Measurements from ENCODE around the gene HNRNPUL2. TPM values are rescaled to one million over a fixed set of nuclear protein-coding genes. Genes with fewer than 3 reads are reported as not detected.

HNRNPUL2 gene
- total and polyA plus RNA-seq, 2 of the 8 experiments (the other 6 are each of a cell fraction or from before 2014, with no cell fraction given) = 14.9 to 46.4 TPM

DNA sequence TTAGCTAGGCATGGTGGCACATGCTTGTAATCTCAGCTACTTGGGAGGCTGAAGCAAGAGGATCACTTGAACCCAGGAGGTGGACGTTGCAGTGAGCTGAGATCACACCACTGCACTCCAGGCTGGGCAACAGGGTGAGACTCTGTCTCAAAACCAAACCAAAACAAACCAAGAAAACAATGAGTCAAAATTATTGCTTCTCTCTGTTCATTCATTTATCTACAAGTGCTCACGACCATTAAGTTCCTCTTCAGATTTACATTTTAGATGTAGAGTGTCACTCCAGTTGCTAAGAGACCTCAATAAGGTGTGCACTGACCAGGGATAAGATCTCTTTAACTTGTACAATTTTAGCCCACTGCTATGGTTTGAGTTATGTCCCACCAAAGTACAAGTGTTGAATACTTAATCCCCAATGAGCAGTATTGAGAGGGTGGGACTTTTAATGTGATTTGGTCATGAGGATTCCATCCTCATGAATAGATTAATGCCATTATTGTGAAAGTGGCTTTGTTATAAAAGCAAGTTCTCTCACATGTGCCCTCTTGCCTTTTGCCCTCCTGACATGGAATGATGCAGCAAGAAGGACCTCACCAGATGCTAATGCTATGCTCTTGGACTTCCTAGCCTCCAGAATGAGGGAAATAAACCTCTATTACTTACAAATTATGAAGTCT is 7.8 kb downstream of the HNRNPUL2 start:
- peaks cover 0 to 40% of the 10 kb centered on the region in 2 experiments; a peak in 2 of 4 replicates for H3K79me2 ChIP-seq (ENCODE audit: control insufficient read depth in 1 of 2, insufficient read depth in 2 of 2, low read length in 2 of 2)
- POLR2A ChIA-PET (ENCODE audit: partially characterized antibody) = interaction anchor here (0.6 to 61.4 kb wide), 8 partner anchors 8 to 175 kb away, joined by 3 to 2041 read pairs (median 6); partner anchors contain the start of genes BSCL2, C11orf98, CSKMT and GANAB
- H3K27ac ChIP-seq (ENCODE audit: low read depth, low read length) = no peak overlapping the region
- no peak overlapping the region for H3K4me3 ChIP-seq (ENCODE audit: extremely low read depth in 1 of 4, insufficient read depth in 2 of 4, low read depth in 3 of 4, low read length in 4 of 4)
- H3K4me2 ChIP-seq (ENCODE audit: insufficient read depth in 1 of 2, low read depth in 2 of 2, low read length in 2 of 2) = no peak overlapping the region
- H4K5ac ChIP-seq (ENCODE audit: insufficient read length, low read depth, low read length) = no peak overlapping the region
- peaks cover 0 to 9% (median 1%) of the 10 kb centered on the region in 4 experiments; a peak in 3 of 7 replicates for H3K4me1 ChIP-seq (replicated peaks in 1 of 4; ENCODE audit: control insufficient read depth in 3 of 4, insufficient read depth in 4 of 4, low read length in 3 of 4)
- H2AK5ac ChIP-seq (ENCODE audit: low read depth, low read length) = no peak overlapping the region
- H2BK120ac ChIP-seq (replicated peaks; ENCODE audit: low read depth, low read length) = no peak overlapping the region
- no peak overlapping the region for H3K56ac ChIP-seq (replicated peaks; ENCODE audit: insufficient read length, low read depth, low read length)
- FAIRE-seq (no peak), DNase-seq (ENCODE audit: low read depth in 1 of 2, low spot score in 2 of 2) (no peak)
- H3K23me2 ChIP-seq (ENCODE audit: low read depth, low read length) = no peaks in the 10 kb centered on the region
- H2BK20ac ChIP-seq (ENCODE audit: low read length) = no peak overlapping the region
- WGBS, 2 experiments (ENCODE audit: extremely low coverage in 1 of 2, insufficient coverage in 1 of 2, insufficient read length in 1 of 2, insufficient replicate concordance in 2 of 2, low coverage in 1 of 2, low lambda C conversion rate in 2 of 2, missing lambda C conversion rate in 1 of 2) = 89% methylated on average over 2 of the region's 2 CpGs; no CpG with 5 or more reads in 1 of the 2 experiments
- H3K4ac ChIP-seq (replicated peaks; ENCODE audit: insufficient read length, low read depth, low read length) = no peak overlapping the region
- H2AFZ ChIP-seq (ENCODE audit: low read length) = no peak overlapping the region
- H2BK15ac ChIP-seq (ENCODE audit: low read length) = no peak overlapping the region
- H3K9ac ChIP-seq (replicated peaks in 1 of 4; ENCODE audit: extremely low read depth in 1 of 4, low read depth in 3 of 4, low read length in 3 of 4) = no peak overlapping the region
- H3K27me3 ChIP-seq (replicated peaks in 1 of 4; ENCODE audit: control insufficient read depth in 3 of 4, extremely low read depth in 1 of 4, insufficient read depth in 3 of 4, low read length in 3 of 4) = no peaks in the 10 kb centered on the region; a peak in 1 of 7 replicates
- no peak overlapping the region for H3K23ac ChIP-seq (ENCODE audit: insufficient read length)
- H2BK5ac ChIP-seq (ENCODE audit: low read depth, low read length) = no peak overlapping the region
- peaks cover 2% of the 10 kb centered on the region; the same call in 1 of the 2 replicates for H3K79me1 ChIP-seq (ENCODE audit: low read depth, low read length)
- H4K20me1 ChIP-seq (replicated peaks in 1 of 2; ENCODE audit: control insufficient read depth in 1 of 2, insufficient read depth in 2 of 2, low read length in 2 of 2) = peaks cover 2 to 7% of the 10 kb centered on the region in 2 experiments
- no peak overlapping the region for H4K8ac ChIP-seq (ENCODE audit: extremely low read depth, insufficient read depth, low read length)
- no peak overlapping the region for H4K91ac ChIP-seq (replicated peaks; ENCODE audit: insufficient read length, low read length)
- H3K36me3 ChIP-seq (ENCODE audit: control insufficient read depth in 2 of 4, insufficient read depth in 4 of 4, low read length in 3 of 4) = peaks cover 46 to 99% (median 84%) of the 10 kb centered on the region in 4 experiments
- no peak overlapping the region for H2BK12ac ChIP-seq (ENCODE audit: low read depth, low read length)
- CTCF ChIA-PET (ENCODE audit: partially characterized antibody) = interaction anchor here (1.0 to 2.9 kb wide), 3 partner anchors 11 to 71 kb away, joined by 3 to 10 read pairs (median 4); no protein-coding TSS in a partner anchor
- H3K9me3 ChIP-seq (ENCODE audit: insufficient read depth in 2 of 2, low read depth in 1 of 2, low read length in 1 of 2) = no peaks in the 10 kb centered on the region
- no peak overlapping the region for H3K18ac ChIP-seq (ENCODE audit: extremely low read depth, low read length)
- H3K14ac ChIP-seq (ENCODE audit: insufficient read length) = no peak overlapping the region
- no peak for TF ChIP-seq RNF2 (IDR thresholded peaks at IDR 0.05; ENCODE audit: borderline replicate concordance, low read depth, low read length, missing control alignments, poor library complexity, severe bottlenecking)
- no peak for TF ChIP-seq ASH2L (IDR thresholded peaks at IDR 0.05; ENCODE audit: low read length)
- no peak for TF ChIP-seq JUND (IDR thresholded peaks at IDR 0.05; ENCODE audit: low read length)
- TF ChIP-seq CHD1 (IDR thresholded peaks at IDR 0.05; ENCODE audit: low read depth, low read length) = no peak
- TF ChIP-seq MAFK (IDR thresholded peaks at IDR 0.05; ENCODE audit: low read depth, low read length) = no peak
- TF ChIP-seq SUZ12 (IDR thresholded peaks at IDR 0.05; ENCODE audit: low read length) = no peak
- TF ChIP-seq, protein P1, sequence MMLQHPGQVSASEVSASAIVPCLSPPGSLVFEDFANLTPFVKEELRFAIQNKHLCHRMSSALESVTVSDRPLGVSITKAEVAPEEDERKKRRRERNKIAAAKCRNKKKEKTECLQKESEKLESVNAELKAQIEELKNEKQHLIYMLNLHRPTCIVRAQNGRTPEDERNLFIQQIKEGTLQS (IDR thresholded peaks at IDR 0.05; ENCODE audit: insufficient read depth, low read depth, low read length) = no peak
- TF ChIP-seq CTCF (IDR thresholded peaks at IDR 0.05; ENCODE audit: control extremely low read depth in 1 of 3, insufficient read depth in 1 of 3, low read depth in 1 of 3, low read length in 3 of 3) = no peak
- TF ChIP-seq SRF (IDR thresholded peaks at IDR 0.05; ENCODE audit: low read depth, low read length) = no peak
